ENCODE results near the gene RPUSD2. TPM values are rescaled to one million over a fixed set of nuclear protein-coding genes. Genes with fewer than 3 reads are reported as not detected.

Gene RPUSD2
- polyA plus RNA-seq, 1 of the 3 experiments (the other 2 are of a cell fraction), result 10.8 TPM

DNA sequence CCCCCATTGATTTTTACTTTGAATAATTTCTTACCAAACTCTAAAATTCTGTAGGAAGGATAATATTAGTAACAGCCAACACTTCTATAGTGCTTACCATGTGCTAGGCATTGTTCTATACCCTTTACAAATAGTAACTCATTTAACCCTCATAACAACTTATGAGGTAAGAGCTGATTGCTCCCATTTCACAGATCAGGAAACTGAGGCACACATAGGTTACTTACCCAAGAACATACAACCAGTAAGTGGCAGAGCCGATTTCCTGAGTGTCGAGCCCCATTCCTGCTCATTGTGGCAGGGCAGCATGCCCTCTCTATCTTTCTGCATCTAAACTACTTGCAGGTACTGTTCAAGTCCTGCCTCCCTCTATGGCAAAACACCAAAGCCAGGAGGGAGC, 13.2 kb upstream of the RPUSD2 start:
- Histone ChIP-seq H3K4me2 (no peak overlapping the region), H3K27ac (ENCODE audit: low read depth in 2 of 2, low read length in 1 of 2) (no peak overlapping the region), H3F3A (replicated peaks; ENCODE audit: insufficient read depth) (no peaks in the 10 kb centered on the region), H4K20me1 (ENCODE audit: insufficient read depth) (no peaks in the 10 kb centered on the region), H3K4me1 (ENCODE audit: control insufficient read depth in 1 of 2, insufficient read depth in 2 of 2, low read depth in 1 of 2, low read length in 1 of 2) (no peaks in the 10 kb centered on the region; a peak in 1 of 4 replicates), H3K9me3 (no peaks in the 10 kb centered on the region), H3K36me3 (replicated peaks in 1 of 2; ENCODE audit: control insufficient read depth in 1 of 2, insufficient read depth in 2 of 2, low read length in 1 of 2) (peaks cover 4 to 37% of the 10 kb centered on the region in 2 experiments), H2AFZ (ENCODE audit: low read depth) (no peak overlapping the region), H3K9me2 (no peaks in the 10 kb centered on the region), H3K4me3 (ENCODE audit: low read depth in 2 of 2, low read length in 1 of 2) (no peak overlapping the region), H3K27me3 (ENCODE audit: insufficient read depth) (no peaks in the 10 kb centered on the region), H3K79me2 (ENCODE audit: insufficient read depth) (peaks cover 17% of the 10 kb centered on the region), H3K9ac (no peak overlapping the region)
- no peak for DNase-seq
- ChIA-PET CTCF (interaction anchor here (1.3 kb wide), 1 partner anchor 34 kb away, joined by 4 read pairs; no protein-coding TSS in a partner anchor), POLR2A (no interaction called here)
- WGBS (ENCODE audit: low lambda C conversion rate), result 95% methylated on average over 2 of the region's 2 CpGs
- no peak for TF ChIP-seq RFX5 (IDR thresholded peaks at IDR 0.05; ENCODE audit: low read length)
- TF ChIP-seq TCF12 (IDR thresholded peaks at IDR 0.05), result no peak
- no peak for TF ChIP-seq CHD2 (IDR thresholded peaks at IDR 0.05; ENCODE audit: low read length, partially characterized antibody)
- TF ChIP-seq YY1 (IDR thresholded peaks at IDR 0.05; ENCODE audit: low read depth), result no peak
- TF ChIP-seq RAD21 (IDR thresholded peaks at IDR 0.05; ENCODE audit: low read length), result no peak
- no peak for TF ChIP-seq MXI1 (IDR thresholded peaks at IDR 0.05; ENCODE audit: low read depth, low read length)
- no peak for TF ChIP-seq EP300 (IDR thresholded peaks at IDR 0.05; ENCODE audit: borderline replicate concordance in 1 of 2, low read depth in 1 of 2, low read length in 1 of 2)
- TF ChIP-seq FOSL2 (IDR thresholded peaks at IDR 0.05; ENCODE audit: borderline replicate concordance, low read depth), result no peak
- TF ChIP-seq FOXJ3 (CRISPR knock-in tag; IDR thresholded peaks at IDR 0.05), result no peak
- TF ChIP-seq IRF3 (IDR thresholded peaks at IDR 0.05; ENCODE audit: low read depth, low read length), result no peak
- TF ChIP-seq, protein P1, sequence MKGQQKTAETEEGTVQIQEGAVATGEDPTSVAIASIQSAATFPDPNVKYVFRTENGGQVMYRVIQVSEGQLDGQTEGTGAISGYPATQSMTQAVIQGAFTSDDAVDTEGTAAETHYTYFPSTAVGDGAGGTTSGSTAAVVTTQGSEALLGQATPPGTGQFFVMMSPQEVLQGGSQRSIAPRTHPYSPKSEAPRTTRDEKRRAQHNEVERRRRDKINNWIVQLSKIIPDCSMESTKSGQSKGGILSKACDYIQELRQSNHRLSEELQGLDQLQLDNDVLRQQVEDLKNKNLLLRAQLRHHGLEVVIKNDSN (IDR thresholded peaks at IDR 0.05; ENCODE audit: borderline replicate concordance, low read depth), result no peak

GRCh38 chr15:40558952-40559742, 10.0 kb upstream of the RPUSD2 start:
- Histone ChIP-seq H3K4me1 (ENCODE audit: control insufficient read depth in 1 of 2, insufficient read depth in 2 of 2, low read depth in 1 of 2, low read length in 1 of 2) (peaks cover 0 to 3% of the 10 kb centered on the region in 2 experiments; a peak in 1 of 4 replicates), H3K9me2 (no peaks in the 10 kb centered on the region), H3K4me3 (ENCODE audit: low read depth in 2 of 2, low read length in 1 of 2) (no peak overlapping the region), H2AFZ (ENCODE audit: low read depth) (no peak overlapping the region), H3K27ac (ENCODE audit: low read depth in 2 of 2, low read length in 1 of 2) (no peak overlapping the region), H3K4me2 (no peak overlapping the region), H4K20me1 (ENCODE audit: insufficient read depth) (no peaks in the 10 kb centered on the region), H3K9me3 (no peaks in the 10 kb centered on the region), H3K27me3 (ENCODE audit: insufficient read depth) (no peaks in the 10 kb centered on the region), H3K79me2 (ENCODE audit: insufficient read depth) (peaks cover 38% of the 10 kb centered on the region), H3K9ac (no peak overlapping the region), H3K36me3 (replicated peaks in 1 of 2; ENCODE audit: control insufficient read depth in 1 of 2, insufficient read depth in 2 of 2, low read length in 1 of 2) (peaks cover 4 to 24% of the 10 kb centered on the region in 2 experiments), H3F3A (replicated peaks; ENCODE audit: insufficient read depth) (no peaks in the 10 kb centered on the region)
- DNase-seq, result peak; percentile 23
- POLR2A ChIA-PET, result interaction anchor here (1.2 kb wide), 1 partner anchor 10 kb away, joined by 3 read pairs; the partner anchor contains the start of gene RPUSD2
- TF ChIP-seq YY1 (IDR thresholded peaks at IDR 0.05; ENCODE audit: low read depth) (no peak), GATA2 (CRISPR knock-in tag; IDR thresholded peaks at IDR 0.05) (peak; percentile 36; the same call in 1 of the 2 replicates)
- CTCF ChIA-PET, result interaction anchor here (0.8 to 1.3 kb wide), 2 partner anchors 10 to 11 kb away, joined by 3 read pairs; partner anchors contain the start of gene RPUSD2
- 93% methylated on average over 6 of the region's 6 CpGs for WGBS (ENCODE audit: low lambda C conversion rate)

All from SK-N-SH (cell line).